Nephron (organoid): ENCODE measurements around the gene WIF1.

Experiments used
- H3K27ac Mint-ChIP-seq, 3 experiments: 2 replicates each; pipeline ENCODE4 v1.8.0; 2020; ENCODE audit warnings: mixed read lengths in 3 of 3, mild to moderate bottlenecking in 2 of 3, moderate library complexity in 1 of 3
- H3K27me3 Mint-ChIP-seq: 2 replicates; pipeline ENCODE4 v1.8.0; 2021; ENCODE audit warnings: low read depth, mild to moderate bottlenecking, moderate library complexity, mixed read lengths
- H3K36me3 Mint-ChIP-seq: 2 replicates; pipeline ENCODE4 v1.8.0; 2020; ENCODE audit warnings: low read depth, mixed read lengths
- H3K4me1 Mint-ChIP-seq: 2 replicates; pipeline ENCODE4 v1.8.0; 2020; ENCODE audit warnings: mixed read lengths
- H3K4me3 Mint-ChIP-seq, 3 experiments: 2 replicates each; pipeline ENCODE4 v1.8.0; 2020; ENCODE audit warnings: mild to moderate bottlenecking in 3 of 3, mixed read lengths in 3 of 3, moderate library complexity in 2 of 3
- H3K9me3 Mint-ChIP-seq: 2 replicates; pipeline ENCODE4 v1.8.0; 2020; ENCODE audit warnings: mixed read lengths
- CTCF ChIP-seq, 3 experiments: fragments of 200-600 bp; sonication (generic); IDR thresholded peaks; one replicate each; pipeline ENCODE4 v1.5.0; 2021; ENCODE audit warnings: antibody characterized with exemption in 3 of 3; ENCODE audit not compliant: unreplicated experiment in 3 of 3

WIF1 gene

GRCh38 chr12:65082406-65082805 is 38.7 kb downstream of the WIF1 start:
- Mint-ChIP-seq H3K27me3 (peaks cover 3% of the 10 kb centered on the region), H3K4me3 (no peak overlapping the region)
- TF ChIP-seq CTCF (IDR thresholded peaks at IDR 0.05; ENCODE audit: unreplicated experiment in 3 of 3), result no peak

GRCh38 chr12:65081496-65081895 is 39.6 kb downstream of the WIF1 start:
- H3K4me1 Mint-ChIP-seq, result peaks cover 6% of the 10 kb centered on the region
- H3K27ac Mint-ChIP-seq, result peak overlapping the region in 1 of 3 experiments; percentile 19
- no peak overlapping the region for H3K4me3 Mint-ChIP-seq
- H3K36me3 Mint-ChIP-seq, result no peaks in the 10 kb centered on the region
- no peak for TF ChIP-seq CTCF (IDR thresholded peaks at IDR 0.05; ENCODE audit: unreplicated experiment in 3 of 3)
- no peaks in the 10 kb centered on the region for H3K9me3 Mint-ChIP-seq
- peaks cover 3% of the 10 kb centered on the region for H3K27me3 Mint-ChIP-seq

More at GRCh38 chr12:65082406-65082805, 38.7 kb downstream of the WIF1 start:
- Mint-ChIP-seq H3K9me3 (no peaks in the 10 kb centered on the region), H3K27ac (peak overlapping the region in 1 of 3 experiments; percentile 9), H3K36me3 (no peaks in the 10 kb centered on the region), H3K4me1 (peaks cover 6% of the 10 kb centered on the region)

GRCh38 chr12:65074932-65075331 is 46.2 kb downstream of the WIF1 start:
- no peak overlapping the region for H3K4me3 Mint-ChIP-seq
- H3K9me3 Mint-ChIP-seq, result no peaks in the 10 kb centered on the region
- no peaks in the 10 kb centered on the region for H3K36me3 Mint-ChIP-seq

GRCh38 chr12:65069336-65069735 is 51.8 kb downstream of the WIF1 start:
- Mint-ChIP-seq H3K27me3 (peaks cover 3% of the 10 kb centered on the region), H3K9me3 (no peaks in the 10 kb centered on the region), H3K4me3 (no peak overlapping the region), H3K4me1 (no peaks in the 10 kb centered on the region), H3K36me3 (no peaks in the 10 kb centered on the region), H3K27ac (peak overlapping the region; percentile 51 to 82 (median 79))
- no peak for TF ChIP-seq CTCF (IDR thresholded peaks at IDR 0.05; ENCODE audit: unreplicated experiment in 3 of 3)

More at GRCh38 chr12:65074932-65075331, 46.2 kb downstream of the WIF1 start:
- no peaks in the 10 kb centered on the region for H3K4me1 Mint-ChIP-seq
- no peak overlapping the region for H3K27ac Mint-ChIP-seq
- peaks cover 3% of the 10 kb centered on the region for H3K27me3 Mint-ChIP-seq
- no peak for TF ChIP-seq CTCF (IDR thresholded peaks at IDR 0.05; ENCODE audit: unreplicated experiment in 3 of 3)

- Mint-ChIP-seq H3K9me3 (no peaks in the 10 kb centered on the region), H3K27ac (no peak overlapping the region), H3K4me1 (no peaks in the 10 kb centered on the region), H3K27me3 (peaks cover 3% of the 10 kb centered on the region), H3K36me3 (no peaks in the 10 kb centered on the region), H3K4me3 (no peak overlapping the region)
- no peak for TF ChIP-seq CTCF (IDR thresholded peaks at IDR 0.05; ENCODE audit: unreplicated experiment in 3 of 3)
These were observed 53.7 kb downstream of the WIF1 start for GRCh38 chr12:65067383-65067782.

- no peaks in the 10 kb centered on the region for H3K27me3 Mint-ChIP-seq
These were observed 65.2 kb downstream of the WIF1 start for GRCh38 chr12:65055859-65056258.

More at GRCh38 chr12:65055859-65056258, 65.2 kb downstream of the WIF1 start:
- Mint-ChIP-seq H3K36me3 (peaks cover 3% of the 10 kb centered on the region), H3K27ac (no peak overlapping the region), H3K4me1 (peaks cover 12% of the 10 kb centered on the region), H3K9me3 (no peaks in the 10 kb centered on the region), H3K4me3 (no peak overlapping the region)
- TF ChIP-seq CTCF (IDR thresholded peaks at IDR 0.05; ENCODE audit: unreplicated experiment in 3 of 3), result no peak
